HG03159 (cell line): ENCODE data around the gene RHBDL3.
"Not testable (repeated sequence)": the region's sequence is repeated elsewhere in the genome, so short reads cannot be mapped to it uniquely, and the experiment has no call there.

Experiments used
- ATAC-seq: cut with Tn5 transposase; IDR thresholded peaks from one replicate; pipeline ENCODE4 v1.9.1; 2021; ENCODE audit warnings: mild to moderate bottlenecking, moderate library complexity; ENCODE audit not compliant: unreplicated experiment

Gene RHBDL3

GRCh38 chr17:32323046-32323445 is 57.4 kb downstream of the RHBDL3 start:
- ATAC-seq: no peak

GRCh38 chr17:32323811-32324491 is 58.3 kb downstream of the RHBDL3 start:
- no peak for ATAC-seq

GRCh38 chr17:32327911-32328310 is 62.3 kb downstream of the RHBDL3 start:
- ATAC-seq: no peak

GRCh38 chr17:32330147-32330546 is 64.5 kb downstream of the RHBDL3 start:
- no peak for ATAC-seq

- no peak for ATAC-seq
Observed at GRCh38 chr17:32331243-32332040, 65.8 kb downstream of the RHBDL3 start.

GRCh38 chr17:32333187-32333586 is 67.6 kb downstream of the RHBDL3 start:
- no peak for ATAC-seq

- ATAC-seq: no peak
Observed at GRCh38 chr17:32335046-32335445, 69.4 kb downstream of the RHBDL3 start.

GRCh38 chr17:32335687-32336086 is 70.1 kb downstream of the RHBDL3 start:
- no peak for ATAC-seq

- ATAC-seq: peak; percentile 7
Observed at GRCh38 chr17:32341141-32341856, 75.7 kb downstream of the RHBDL3 start.

GRCh38 chr17:32341857-32342602 is 76.4 kb downstream of the RHBDL3 start, which contains the start of gene C17orf75:
Gene C17orf75, minus strand, starts transcription at chr17:32342173. Its CDS starts 34 bp downstream, at chr17:32342139.
- ATAC-seq: peak; percentile 82

- no peak for ATAC-seq
Observed at GRCh38 chr17:32342603-32343325, 77.1 kb downstream of the RHBDL3 start.

- ATAC-seq: no peak
Observed at GRCh38 chr17:32345951-32346600, 80.4 kb downstream of the RHBDL3 start.

GRCh38 chr17:32348483-32348800 is 82.8 kb downstream of the RHBDL3 start:
- no peak for ATAC-seq

- peak; percentile 23 for ATAC-seq
Observed at GRCh38 chr17:32349503-32349853, 83.8 kb downstream of the RHBDL3 start.

GRCh38 chr17:32349854-32350665 is 84.4 kb downstream of the RHBDL3 start, which contains the start of gene ZNF207:
Gene ZNF207, plus strand, starts transcription at chr17:32350157. Its CDS starts 129 bp downstream, at chr17:32350286.
- ATAC-seq: peak; percentile 80

GRCh38 chr17:32350666-32351418 is 85.2 kb downstream of the RHBDL3 start:
- peak; percentile 22 for ATAC-seq

GRCh38 chr17:32352734-32353133 is 87.1 kb downstream of the RHBDL3 start:
- ATAC-seq: not testable (repeated sequence)
